Activated effector memory CD4-positive, alpha-beta T cell treated with anti-CD3 and anti-CD28 coated beads, Interleukin-2, amount 50 U/mL, for 16 hours (primary cell): ENCODE results near the gene TAPT1.
"Not testable (repeated sequence)": the region's sequence is repeated elsewhere in the genome, so short reads cannot be mapped to it uniquely, and the experiment has no call there.

Experiments
- DNase-seq: peaks from one replicate; pipeline ENCODE4 v3.0.0-alpha.2; 2020

TAPT1 gene, protein sequence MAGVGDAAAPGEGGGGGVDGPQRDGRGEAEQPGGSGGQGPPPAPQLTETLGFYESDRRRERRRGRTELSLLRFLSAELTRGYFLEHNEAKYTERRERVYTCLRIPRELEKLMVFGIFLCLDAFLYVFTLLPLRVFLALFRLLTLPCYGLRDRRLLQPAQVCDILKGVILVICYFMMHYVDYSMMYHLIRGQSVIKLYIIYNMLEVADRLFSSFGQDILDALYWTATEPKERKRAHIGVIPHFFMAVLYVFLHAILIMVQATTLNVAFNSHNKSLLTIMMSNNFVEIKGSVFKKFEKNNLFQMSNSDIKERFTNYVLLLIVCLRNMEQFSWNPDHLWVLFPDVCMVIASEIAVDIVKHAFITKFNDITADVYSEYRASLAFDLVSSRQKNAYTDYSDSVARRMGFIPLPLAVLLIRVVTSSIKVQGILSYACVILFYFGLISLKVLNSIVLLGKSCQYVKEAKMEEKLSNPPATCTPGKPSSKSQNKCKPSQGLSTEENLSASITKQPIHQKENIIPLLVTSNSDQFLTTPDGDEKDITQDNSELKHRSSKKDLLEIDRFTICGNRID

DNA sequence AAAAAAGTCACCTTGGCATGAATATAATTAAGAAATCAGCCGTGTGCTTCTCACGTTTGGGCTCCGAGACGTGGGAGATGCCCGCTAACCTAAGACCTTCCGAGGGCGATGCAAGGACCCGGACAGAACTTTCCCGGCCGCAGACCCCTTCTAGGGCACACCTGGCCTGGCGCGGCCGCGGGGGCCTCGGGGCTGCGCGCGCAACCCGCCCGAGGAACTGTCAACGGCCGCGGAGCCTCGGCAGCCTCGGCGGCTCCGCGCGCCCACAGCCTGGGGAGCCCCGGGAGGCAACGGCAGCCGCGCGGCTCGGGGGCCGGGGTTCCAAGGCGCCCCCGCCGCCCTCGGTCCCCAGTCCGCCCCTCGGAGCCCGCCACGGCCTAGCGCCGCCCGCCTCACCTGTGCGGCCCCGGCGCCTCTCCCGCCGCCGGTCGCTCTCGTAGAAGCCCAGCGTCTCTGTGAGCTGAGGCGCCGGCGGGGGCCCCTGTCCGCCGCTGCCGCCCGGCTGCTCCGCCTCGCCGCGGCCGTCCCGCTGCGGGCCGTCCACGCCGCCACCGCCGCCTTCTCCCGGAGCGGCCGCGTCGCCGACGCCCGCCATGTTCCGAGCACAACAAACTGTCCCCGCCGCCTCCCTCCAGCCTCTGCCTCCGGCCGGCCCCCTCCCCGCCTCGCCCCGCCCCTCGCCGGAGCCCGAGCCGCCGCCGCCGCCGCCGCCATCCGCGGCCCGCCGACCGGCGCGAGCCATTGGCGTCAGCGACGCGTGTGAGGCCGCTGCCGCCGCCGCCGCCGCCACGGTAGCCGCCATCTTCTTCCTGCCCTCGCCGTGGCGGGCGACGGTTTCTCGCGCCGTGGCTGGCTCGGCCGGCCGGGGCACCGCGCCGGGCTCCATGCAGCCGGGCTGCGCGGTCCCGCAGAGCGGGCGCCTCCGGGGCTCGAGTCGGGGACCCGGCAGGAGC, at the start of gene TAPT1:
TSS of gene TAPT1 (minus strand) at position 609 of the 953 bp plus-strand sequence. CDS start at position 595, 14 bp downstream.
- peak; percentile 93 for DNase-seq

GRCh38 chr4:16271411-16271810, 45.1 kb upstream of the TAPT1 start:
- DNase-seq, result no peak

- no peak for DNase-seq
Measured at GRCh38 chr4:16270454-16271328, 44.4 kb upstream of the TAPT1 start.

DNA sequence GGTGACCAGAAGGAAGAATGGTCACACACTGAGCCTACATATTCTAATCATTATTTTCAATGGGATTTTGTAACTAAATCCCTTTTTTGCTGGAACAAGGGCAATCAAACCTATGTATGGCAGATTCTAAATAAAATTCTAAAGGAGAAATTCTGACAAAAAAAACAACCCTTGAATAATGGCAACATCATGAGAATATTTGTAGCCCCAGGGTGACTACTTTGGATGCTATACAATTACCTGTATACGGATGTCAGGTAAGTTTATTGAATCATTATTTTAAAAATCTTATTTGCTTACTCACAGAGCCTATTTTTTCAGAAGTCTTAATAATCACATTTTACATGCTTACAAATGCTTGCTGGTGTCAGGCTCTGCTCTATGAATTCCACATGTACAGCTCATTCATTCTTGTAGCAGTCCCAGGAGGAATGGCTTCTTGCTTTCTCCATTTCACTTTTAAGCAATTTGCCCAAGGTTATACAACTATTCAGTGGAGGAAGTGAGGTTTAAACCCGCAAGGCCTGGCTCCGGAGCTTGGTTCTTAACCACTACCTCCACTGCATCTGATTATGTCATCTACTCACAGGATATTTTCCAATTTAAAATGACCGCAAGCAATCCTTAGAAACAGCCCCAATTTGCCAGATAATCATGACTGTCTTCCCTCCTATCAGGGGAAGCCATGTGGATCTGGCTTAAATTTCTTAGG, 43.6 kb upstream of the TAPT1 start:
- DNase-seq, result not testable (repeated sequence)

- DNase-seq, result no peak
Measured at GRCh38 chr4:16269240-16269639, 43.0 kb upstream of the TAPT1 start.

DNA sequence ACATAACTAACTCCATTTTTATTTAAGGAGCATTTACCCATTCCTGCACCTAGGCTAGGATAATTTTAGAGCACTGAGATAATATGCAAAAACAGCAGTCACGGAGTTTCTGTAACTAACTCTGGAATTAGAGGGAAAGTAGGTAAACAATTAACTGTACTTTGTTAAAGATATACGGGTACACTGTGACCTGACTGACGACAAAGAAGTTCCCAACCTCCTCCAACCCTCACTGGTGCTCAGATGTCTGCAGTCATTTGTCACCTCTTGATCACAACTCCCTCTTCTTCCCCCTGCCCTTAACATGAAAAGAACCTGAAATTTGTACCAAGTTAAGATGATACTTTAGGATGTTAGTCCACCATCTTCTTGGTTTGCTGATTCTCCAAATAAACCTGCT, 42.0 kb upstream of the TAPT1 start:
- no peak for DNase-seq

DNA sequence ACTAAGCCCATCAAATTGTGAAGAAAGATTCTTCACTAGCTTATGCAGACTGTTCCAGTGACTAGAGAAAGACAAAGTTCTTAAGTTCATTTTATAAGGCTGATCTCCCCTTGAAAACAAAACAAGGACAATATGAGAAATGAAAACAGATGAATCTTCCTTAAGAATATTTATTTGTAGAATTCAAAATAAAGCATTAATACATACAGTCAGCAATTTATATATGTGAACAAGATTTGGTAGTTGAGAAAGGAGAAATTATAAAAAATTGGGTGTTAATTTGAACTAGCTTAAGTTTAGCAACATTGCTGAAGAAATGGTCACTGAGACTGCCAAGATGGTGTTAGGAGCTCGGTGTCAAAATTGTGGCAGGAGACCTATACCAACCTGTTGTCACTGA, 41.4 kb upstream of the TAPT1 start:
- DNase-seq, result no peak

GRCh38 chr4:16265820-16266219, 39.5 kb upstream of the TAPT1 start:
- DNase-seq, result no peak

DNA sequence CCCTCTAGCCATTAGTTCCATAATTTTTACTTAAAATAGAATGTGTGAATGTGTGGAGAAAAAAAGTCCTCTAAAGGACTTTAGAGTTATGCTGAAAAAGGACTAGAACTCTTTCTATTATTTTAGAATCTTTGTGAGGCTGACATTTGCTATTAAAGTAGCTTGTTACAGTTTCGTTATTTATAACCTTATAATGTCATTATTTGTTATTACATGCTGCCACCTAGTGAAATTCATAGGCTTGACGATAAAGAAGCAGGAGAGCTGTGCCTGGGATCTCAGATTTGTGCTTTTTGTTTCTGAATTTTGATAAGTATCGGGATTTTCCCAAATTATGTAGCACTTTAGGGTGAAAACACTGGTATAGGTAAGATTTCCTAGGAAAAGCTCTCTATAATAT, 38.5 kb upstream of the TAPT1 start:
- no peak for DNase-seq

DNA sequence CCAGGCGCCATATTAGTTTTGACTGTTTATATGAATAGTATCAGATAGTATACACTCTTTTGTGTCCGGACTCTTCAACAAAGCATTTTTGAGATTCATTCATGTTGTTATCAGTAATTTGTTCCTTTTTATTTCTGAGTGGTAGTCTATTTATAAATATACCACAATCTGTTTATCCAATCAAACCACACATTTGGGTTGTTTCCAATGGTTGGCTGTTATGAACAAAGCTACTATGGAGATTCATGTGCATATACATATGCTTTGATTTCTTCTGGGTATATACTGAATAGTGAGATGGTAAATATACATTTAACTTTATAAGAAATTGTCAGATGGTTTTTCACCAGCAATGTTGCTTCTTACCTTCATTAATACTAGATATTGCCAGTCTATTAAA, 36.8 kb upstream of the TAPT1 start:
- no peak for DNase-seq

- no peak for DNase-seq
Measured at GRCh38 chr4:16262188-16262587, 35.9 kb upstream of the TAPT1 start.

- DNase-seq, result no peak
Measured at GRCh38 chr4:16261313-16261878, 35.1 kb upstream of the TAPT1 start.

- no peak for DNase-seq
Measured at GRCh38 chr4:16259889-16260246, 33.6 kb upstream of the TAPT1 start.

DNA sequence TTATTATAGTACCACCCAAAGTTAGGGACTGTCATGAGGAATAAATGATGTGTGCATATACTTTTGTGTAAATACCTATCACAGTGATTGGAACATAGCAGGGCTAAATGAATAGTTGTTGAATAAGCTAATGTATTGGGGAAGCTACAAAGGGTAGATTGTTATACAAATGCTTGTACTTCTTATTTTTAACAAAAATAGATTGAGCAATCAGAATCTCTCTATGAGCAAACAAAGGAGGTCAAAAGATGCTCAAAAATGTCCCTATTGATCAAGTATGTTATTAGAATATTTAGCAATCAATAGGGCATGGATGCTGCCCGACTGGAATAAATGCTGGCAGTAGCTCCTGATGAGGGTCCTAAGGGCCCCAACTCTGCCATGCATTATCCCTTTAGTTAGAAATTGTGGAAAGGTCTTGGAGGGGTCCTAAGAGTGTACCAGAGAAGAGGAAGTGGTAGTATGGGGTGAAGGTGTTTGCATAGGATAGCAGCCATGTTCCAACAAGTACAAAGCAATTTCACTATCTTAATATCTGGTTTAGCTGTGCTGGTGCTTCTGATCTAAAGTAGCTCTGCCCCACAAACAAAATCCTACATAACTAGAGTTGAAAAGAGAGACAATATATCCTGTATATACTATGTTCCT, 33.1 kb upstream of the TAPT1 start:
- no peak for DNase-seq

GRCh38 chr4:16257611-16258010, 31.3 kb upstream of the TAPT1 start:
- no peak for DNase-seq

- DNase-seq, result no peak
Measured at GRCh38 chr4:16256343-16256742, 30.1 kb upstream of the TAPT1 start.

DNA sequence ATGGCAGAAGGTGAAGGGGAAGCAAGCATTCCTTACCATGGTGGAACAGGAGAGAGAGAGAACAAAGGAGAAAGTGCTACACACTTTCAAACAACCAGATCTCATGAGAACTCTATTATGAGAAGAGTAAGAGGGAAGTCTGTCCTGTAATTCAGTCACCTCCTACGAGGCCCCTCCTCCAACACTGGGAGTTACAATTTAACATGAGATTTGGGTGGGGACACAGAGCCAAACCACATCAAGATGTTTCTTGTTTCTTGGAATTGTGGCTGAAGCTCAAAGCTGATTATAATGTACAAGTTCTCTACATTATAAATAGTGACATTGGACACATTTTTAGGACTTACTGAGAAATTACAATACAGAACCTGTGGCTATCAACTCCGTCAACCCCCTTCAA, 29.5 kb upstream of the TAPT1 start:
- DNase-seq, result no peak

DNA sequence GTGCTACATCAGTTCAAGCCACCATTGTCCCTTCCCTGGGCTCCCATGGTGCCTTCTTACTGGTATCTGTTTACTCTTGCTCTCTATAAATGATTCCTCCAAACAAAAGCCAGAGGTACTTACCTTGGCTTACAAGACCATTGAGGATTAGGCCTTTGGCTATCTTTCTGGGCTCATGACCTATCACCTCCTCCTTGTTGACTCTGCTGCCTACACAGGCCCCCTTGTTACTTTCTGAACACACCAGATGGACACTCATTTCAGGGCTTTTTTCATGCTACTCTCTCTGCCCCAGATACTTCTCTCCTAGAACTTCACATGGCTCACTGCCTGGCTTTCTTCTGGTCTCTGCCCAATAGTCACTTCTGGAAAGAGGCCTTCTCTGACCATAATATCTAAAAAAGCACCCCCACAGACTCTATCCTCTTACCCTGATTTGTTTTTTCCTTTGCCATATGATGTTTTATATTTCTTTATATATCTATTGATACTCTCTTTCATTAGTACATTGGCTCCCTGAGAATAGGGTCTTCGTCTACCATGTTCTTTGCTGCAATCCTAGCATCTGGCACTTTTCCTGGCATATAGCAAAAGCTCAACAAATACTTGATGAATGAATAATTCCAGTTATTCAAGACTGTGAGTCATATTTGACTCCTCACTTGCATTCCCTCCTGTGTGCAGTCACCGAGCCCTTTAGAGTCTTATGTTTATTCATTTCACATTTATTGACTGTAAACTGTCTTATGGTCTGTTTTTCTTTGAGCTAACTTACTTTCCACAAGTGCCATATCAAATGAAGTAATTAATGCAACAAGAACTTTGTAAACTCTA, 27.1 kb upstream of the TAPT1 start:
- no peak for DNase-seq

DNA sequence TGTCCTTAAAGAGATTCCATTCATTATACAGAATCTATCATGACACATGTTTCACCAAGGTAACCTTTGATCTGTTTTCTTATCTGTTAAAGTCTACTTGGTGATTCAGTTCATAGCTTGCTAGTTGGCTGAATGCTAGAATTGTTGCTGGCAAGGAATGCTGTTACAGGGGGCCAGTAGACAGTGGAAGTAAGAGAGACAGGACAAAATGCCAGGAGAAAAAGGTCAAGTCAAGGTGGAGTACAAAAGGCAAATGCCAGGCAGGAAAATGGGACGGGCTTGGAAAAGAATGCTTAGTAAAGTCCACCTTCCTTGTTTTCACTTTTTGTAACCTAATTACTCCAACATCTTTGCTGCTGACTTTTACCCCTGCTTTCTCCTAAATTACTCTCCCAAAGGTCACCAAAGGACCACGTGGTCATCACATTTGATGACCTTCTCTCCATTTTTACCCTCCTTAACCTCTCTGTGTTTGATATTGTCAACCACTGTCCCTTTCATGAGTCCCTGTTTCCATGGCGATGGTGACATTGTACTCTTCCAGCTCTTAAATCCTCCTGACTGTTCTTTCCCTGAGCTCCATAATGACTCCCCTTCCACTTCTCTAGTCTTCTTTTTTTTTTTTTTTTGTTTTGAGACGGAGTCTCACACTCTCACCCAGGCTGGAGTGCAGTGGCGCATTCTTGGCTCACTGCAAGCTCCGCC, 24.5 kb upstream of the TAPT1 start:
- DNase-seq, result no peak
